HG03439 (cell line): ENCODE results near the gene CASK.

Experiments used
- ATAC-seq: cut with Tn5 transposase; IDR thresholded peaks from one replicate; pipeline ENCODE4 v1.9.1; 2021; ENCODE audit warnings: mild to moderate bottlenecking, moderate library complexity; ENCODE audit not compliant: unreplicated experiment

Gene CASK

DNA sequence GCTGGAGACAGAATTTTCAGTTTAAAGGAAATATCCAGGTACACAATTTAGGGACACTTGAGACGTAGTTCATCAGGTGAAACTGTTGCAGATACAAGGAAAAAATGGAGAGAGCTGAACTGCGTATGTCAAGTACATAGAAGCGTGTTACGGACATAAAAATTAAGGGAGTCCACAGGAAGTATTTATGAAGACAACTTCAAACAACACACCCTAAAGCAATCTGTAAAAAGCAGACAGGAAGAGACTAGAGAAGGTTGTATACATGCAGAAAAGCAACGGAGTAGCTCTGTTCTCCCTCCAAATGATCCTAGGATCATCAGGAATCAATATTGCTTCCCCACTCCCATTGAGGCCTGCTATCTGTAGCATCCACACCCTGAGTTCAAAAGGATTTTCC, 5.8 kb downstream of the CASK start:
- ATAC-seq, result no peak

DNA sequence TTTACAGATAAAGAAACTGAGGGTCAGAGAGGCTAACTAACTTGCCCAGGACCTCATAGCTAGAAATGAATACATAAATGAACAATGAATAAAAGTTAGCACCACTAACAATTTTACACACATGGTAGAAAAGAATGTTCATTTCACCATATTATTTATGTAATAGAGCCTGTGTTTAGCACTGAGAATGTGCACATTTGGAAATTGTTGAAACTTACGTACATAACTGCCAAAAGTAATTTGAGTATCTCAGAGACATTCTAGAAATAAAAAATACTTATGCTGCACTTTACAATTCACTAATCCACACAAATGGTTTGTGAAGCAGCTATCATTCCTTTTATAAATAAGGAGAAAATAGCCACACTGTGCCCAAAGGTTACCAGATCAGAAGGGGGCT, 9.9 kb downstream of the CASK start:
- no peak for ATAC-seq

DNA sequence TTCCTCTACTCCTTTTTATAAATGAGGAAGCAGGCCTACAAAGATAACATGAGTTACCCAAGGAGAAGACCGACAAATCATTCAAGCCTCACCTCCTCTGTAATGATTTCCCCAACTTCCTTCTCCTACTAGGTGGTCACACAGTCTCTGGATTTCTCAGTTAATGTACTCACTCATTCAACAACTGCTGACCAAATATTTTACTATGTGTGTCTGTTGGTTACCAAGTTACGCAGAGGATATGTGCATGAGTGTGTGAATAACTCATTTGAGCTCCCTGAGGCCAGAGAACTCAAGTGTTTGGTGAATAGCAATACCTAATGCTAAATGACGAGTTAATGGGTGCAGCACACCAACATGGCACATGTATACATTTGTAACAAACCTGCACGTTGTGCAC, 10.4 kb downstream of the CASK start:
- no peak for ATAC-seq

DNA sequence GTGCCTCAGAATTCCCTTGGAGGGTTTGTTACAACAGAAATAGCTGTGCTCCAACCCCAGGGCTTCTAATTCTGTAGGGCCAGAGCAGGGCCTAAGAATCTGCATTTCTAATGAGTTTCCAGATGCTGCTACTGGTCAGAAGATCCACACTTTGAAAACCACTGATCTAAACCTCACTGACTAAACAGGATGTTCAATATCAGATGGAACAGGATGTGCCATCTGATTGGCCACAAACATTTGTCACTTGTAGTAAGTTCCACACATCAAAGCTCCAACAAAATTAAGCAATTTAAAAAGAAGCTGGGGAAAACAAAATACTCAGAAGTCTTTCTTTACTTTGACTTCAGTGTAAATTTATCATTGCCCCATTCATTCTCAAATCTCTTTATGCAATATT, 14.3 kb downstream of the CASK start:
- no peak for ATAC-seq

DNA sequence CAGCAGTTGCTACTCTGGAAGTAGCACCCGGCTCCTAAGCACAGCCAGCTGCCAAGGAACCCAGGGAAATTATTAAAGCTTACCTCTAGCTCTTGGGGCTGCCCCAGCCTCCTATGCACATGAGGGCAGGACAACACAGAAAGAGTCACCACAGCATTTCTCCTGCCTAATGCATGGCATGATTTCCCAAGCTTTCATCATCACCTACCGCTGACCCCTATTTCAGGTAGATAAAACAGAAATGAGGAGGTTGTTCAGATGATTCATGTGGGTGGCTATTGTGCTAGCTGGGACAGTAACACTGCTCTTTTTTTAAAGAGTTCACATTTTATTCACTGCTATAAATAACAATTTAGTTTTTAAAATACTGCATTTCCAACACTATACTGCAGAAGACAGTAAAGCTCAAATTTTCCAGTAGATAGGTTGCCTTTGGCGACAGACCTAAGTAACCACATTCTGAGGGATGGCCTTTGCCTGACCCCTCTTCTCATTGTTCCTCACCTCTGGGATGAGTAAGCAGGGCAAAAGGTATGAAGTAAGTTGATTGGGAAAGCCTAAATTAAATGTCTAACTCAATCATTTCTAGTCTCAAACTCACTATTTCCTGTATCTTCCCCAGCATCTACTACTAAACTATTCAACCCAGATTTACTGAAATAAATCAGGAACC, 16.7 kb downstream of the CASK start:
- no peak for ATAC-seq

DNA sequence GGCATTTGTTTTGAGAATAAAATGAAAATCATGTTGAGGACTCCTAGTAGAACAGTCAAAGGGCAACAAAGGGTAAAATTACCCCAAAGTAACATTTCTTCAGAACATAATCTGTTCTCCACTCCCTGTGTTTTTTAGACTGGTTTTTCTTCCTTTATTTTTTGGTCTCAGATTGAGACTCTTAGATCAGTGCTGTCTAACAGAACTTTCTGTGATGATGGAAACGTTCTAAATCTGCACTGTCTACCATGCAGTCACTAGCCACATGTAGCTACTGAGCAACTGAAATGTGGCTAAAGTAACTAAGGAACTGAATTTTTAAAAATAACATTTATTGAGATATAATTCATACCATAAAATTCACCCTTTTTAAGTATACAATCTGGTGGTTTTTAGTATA, 19.8 kb downstream of the CASK start:
- ATAC-seq, result no peak

DNA sequence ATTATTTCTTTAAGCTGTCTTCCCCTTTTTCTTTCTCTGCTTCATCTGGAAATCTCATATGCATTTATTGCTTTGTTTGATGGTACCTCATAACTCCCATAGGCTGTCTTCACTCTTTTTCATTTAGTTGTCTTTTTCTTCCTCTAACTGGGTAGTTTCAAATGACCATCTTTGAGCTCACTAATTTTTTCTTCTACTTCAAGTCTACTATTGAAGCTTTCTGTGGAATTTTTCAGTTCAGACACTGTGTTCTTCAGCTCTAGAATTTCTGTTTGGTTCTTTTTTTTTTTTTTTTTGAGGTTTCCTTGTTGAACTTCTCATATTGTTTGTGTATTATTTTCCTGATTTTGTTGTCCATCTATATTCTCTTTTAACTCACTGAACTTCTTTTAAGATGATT, 23.0 kb downstream of the CASK start:
- no peak for ATAC-seq

DNA sequence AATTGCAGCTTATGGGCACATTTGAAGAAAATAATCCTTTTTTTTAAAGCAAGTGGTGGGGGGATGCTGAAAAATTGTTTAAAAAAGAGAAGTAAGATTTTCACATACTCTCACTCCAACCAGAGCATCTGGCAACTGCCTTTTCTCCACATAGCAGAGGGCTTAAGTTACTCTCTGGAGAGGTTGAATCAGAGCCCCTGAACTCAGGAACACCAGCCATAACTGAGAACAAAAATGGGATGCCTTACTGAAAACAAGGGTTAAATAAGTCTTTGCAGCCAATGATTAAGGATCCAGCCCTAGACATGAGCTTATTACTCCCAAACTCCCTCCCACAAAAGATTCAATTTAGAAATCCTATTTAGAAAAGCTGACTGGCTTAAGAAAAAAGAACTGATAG, 27.5 kb downstream of the CASK start:
- ATAC-seq, result no peak

DNA sequence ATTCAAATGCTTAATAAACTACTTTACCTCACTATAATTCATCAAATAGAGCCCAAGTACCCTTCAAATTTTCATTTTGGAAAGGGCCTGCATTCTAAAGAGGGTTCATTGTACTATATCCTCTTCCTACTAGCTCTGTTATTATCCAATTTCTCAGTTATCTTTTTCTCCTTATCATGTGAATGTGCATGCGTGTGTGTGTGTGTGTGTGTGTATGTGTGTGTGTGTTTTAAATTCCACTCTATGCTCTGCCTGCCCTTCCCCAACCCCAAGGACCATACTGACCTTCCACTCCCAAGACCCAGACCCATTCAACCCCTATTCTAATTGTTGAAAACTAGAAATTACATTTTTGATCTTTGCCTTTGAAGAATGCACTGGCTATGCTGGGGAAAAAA, 33.3 kb downstream of the CASK start:
- no peak for ATAC-seq

DNA sequence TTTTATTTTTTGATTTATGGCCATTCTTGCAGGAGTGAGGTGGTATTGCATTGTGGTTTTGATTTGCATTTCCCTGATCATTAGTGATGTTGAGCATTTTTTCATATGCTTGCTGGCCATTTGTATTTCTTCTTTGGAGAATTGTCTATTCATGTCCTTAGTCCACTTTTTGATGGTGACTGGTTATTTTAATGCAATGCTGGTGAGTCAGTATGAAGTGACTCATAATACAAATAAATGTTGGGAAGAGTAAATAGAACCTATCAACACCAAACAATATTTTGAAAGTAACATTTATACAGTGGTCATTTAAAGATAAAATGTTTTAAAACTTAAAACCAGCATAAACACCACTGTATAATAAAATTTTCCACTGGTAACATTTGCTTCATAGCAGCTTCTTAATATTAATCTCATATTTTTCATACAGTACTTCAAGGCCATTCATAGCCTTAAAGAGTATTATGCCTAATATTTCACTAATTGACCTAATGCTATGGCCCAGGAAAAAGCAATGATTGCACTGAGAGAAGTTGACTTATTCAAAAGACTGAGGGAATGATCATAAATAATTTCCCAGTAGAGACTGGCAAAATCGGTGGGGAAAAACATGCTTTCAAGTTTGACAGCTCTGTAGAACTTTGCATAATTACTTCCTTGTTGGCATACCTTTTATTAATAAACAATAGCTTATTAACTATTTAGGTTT, 33.9 kb downstream of the CASK start:
- ATAC-seq, result no peak

DNA sequence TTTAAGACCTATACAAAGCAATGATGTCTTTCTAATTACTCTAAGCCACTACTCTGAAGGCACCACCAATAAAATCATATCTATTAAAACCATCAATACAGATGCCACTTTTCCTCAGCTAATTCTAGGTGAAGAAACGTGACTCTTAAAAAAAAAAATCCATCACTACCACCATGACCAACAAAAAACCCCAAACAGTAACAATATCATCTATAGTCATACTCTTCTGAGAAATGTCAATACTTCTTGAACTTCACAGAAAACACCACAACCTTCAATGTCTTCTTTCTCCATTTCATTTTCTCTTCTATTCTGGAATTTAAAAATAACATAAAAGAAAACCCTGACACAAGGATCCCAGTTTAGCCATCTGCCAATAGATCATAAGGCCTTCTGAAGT, 35.7 kb downstream of the CASK start:
- ATAC-seq, result no peak

DNA sequence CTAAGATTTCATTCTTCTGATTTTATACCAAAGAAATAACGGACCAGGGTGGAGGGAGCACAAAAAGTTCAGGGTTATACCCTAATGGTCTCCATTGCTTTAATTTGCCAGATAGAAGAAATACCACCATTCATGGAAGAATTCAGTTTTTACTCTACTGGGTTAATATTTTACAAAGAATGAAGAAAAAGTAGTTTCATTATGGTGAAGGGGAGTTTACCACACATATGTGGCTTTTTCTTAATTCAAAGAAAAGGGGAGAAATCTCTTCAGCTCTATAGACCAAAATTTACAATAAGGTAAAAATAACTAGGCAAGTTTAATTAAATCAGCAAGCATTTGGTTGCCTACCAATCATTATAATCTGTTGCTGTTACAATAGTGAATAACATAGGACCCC, 37.6 kb downstream of the CASK start:
- ATAC-seq, result no peak

DNA sequence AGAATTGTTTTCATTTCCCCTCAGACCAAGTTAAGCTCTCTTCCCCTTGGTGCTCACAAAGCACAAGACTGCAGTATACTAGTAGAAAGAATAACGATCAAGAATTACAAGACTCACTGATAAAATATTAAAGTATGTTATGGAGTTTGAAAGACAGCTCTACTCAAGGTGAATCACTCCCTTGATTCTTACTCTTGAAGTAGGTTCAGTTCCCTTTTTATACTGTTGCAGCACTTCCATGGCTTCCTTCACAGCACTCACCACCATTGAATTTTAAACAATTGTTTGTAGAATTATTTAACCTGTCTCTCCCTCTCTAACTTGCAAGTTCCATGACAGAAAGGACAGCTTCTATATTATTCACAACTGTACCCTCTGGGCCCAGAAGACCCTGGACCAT, 42.2 kb downstream of the CASK start:
- ATAC-seq, result no peak

DNA sequence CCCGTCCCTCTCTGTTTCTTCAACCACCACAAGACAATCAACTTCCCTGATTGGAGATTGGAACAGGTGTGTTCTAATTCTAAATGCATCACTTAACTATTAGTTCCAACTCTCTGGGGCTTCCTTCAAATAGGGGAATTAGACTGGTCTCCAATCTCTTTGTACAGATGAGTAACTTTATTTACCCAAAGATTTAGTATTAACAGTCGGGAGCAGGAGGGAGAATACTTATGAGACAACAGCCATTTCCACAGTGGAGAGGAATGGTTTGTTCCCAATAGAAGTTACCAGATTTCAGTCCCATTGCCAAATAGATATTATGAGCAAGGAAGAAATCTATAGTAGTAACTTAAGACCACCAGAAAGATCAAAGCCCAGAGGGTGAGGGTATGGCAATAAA, 46.2 kb downstream of the CASK start:
- ATAC-seq, result no peak

DNA sequence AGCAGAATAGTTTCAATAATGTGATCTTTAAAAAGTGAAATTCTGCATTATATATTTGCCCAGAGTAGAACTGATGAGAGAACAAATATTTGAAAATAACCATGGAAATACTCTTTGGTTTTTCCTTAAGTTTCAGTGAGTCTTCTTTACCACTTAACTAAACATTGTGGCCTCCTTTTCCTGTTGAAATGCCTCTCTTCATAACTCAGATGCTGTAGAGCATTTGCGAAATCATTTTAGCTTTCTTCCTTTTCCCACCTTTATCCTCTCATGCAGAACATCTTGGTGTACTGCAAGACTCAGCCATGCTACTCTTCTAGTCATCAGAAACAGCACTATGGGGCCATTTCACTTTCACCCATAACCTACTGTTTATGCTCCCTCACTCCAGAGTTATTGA, 48.2 kb downstream of the CASK start:
- no peak for ATAC-seq

DNA sequence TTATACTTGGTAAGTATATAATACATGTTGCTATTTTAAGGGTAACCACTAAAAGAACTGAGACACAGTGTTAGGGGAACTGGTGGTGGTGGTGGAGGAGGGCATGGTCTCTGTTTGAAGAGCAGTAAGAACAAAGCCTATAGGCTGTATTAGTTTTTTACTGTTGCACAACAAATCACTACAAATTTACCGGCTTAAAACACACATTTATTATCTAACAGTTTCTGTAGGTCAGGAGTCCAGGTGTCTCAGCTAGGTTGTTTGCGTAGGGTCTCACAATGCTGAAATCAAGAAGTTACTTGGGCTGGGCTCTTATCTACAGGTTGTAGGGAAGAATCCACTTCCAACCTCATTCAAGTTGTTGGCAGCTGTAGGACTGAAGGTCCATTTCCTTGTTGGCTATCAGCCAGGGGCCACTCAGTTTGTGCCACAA, 52.6 kb downstream of the CASK start:
- no peak for ATAC-seq

DNA sequence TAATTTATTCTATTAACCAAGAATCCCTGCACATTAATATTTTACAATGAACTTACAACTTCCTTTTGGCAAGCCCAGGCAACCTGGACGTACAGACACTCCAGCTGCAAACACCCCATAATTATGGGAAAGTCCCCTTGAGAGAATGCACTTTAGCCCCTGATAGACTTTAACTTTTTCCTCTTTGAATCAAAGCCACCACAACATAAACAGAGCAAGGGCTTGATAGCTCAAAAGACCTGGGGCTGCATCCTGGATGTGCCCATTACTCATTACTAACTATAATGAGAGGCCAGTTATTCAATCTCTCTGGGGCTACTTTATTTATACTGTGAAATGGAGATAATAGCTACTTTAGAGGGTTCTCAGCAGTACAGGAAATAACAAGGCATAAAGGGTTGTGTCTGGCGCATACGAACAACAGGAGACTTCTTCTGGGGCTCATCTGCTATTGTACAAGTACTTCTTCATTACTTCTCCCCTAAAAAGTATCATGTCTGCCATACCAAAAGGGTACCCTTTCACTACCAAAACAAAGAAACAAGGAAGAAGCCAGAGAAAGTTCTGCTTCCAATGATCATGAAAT, 54.9 kb downstream of the CASK start:
- no peak for ATAC-seq

DNA sequence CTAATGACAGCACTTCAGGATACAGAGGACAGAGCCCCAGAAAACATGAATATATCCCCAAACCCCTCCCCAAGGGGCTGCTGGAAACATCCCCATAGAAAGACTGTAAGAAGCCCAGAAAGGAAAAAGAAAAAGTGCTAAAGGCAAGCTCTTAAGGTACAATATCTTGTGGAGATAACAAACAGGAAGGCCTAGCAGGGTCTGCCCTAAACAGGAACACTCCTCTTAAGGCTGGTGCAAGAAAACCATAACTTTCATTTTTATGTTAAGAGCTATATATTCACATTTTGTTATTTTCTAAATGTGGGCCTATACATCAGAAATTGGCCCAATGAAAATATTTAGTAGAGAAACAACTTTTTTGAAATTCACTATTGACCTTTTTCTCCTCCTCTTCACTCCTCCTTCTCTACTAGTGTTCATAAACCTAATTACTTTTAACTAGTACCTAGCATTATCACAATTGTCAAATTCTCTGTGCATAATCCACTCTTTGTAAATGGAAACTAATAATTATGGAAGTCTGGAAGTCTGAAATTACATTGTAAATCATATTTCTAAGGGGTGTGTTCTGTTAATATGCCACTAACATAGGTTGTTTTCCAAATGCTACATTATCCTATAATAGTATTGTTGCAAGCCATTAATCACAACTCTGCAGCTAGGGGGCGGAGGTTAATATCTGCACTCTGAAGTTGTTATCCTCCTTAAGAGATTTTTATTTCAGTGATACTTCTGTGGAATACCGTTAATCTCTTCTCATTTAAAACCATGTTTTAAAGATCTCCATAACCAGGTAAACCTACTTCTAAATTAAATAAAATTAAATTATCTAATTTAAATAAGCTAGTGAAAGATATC, 59.8 kb downstream of the CASK start:
- ATAC-seq, result no peak

DNA sequence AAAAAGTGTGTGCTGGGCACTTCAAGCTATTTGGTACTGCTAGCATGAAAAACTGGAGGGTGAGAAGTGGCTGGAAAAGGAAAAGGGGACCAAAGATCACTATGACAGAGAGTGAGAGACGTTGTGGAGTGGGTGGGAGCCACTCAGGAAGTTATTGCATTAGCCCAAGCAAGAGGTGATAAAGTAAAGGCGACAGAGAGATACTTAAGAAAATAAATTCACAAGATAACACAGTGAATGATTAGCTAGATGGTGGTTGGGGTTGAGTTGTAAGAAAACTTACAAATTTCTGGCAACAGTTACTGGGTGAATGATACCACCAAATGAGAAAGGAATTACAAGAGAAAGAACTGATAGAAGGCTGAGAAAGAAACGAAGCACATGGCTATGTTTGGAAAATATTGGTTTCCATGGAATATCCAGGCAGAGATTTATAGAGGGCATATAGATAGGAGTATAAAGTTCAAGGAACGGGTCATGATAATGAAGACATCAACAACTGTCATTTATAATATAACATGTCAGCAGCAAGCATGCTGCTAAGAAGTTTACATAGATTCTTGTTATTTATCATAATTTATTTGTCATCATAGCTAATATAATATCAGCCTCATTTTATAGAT, 60.7 kb downstream of the CASK start:
- ATAC-seq, result no peak

DNA sequence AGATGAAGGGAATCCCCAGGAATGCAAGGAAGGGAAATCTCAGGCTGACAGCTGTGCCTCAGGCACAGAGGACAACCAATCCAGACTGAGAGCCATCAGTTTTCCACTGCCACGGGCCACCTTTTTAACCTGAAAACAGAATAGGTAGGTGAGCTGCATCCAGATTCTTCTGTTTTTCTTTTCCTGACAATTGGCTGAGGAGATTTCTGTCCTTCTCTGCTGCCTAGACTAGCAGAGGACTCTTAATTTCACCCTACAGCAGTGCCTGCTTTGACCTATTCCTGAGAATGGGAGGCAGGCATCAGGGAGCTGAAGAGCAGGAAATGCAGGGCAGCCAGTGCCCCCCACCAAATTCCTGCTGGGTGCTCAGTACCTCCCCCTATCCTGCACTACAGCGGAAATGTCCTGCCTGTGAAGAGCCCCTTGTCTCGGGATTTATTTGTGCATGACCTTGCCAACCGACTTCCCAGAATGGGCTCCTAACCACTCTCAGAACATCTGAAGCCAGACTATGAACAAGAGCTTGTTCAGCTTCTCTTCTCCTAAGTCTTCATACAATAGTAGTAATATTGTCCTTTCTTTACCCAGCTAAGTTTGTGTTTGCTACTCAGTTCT, 65.1 kb downstream of the CASK start:
- ATAC-seq, result no peak

DNA sequence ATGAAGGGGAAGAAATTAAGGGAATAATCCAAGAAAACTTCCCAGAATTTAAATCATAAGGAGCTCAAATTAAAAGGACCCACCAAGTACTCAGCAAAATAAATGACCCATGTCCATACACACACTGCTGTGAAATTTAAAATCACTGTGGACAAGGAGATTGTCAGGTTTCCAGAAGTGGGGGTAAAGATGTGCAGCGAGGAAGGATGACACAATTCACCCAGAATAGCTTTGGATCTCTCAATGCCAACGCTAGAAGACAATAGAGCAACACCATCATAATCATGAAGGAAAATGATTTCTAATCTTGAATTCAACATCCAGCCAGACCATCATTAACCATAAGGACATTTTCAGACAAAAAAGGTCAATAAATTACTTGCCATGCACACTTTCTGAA, 65.7 kb downstream of the CASK start:
- ATAC-seq, result no peak
